Anterior cingulate cortex (tissue), 58 donors: ENCODE data around the gene RUVBL1.

ENCODE experiments used
- DNase-seq, 58 donors: peaks; one replicate each; lab custom pipeline; 2025; lab: John Stamatoyannopoulos, UW

Gene RUVBL1

GRCh38 chr3:128084675-128085021 lies 39.0 kb downstream of the RUVBL1 start:
- no peak for DNase-seq

- DNase-seq, result no peak
Observed at GRCh38 chr3:128083980-128084674, 39.5 kb downstream of the RUVBL1 start.

DNA sequence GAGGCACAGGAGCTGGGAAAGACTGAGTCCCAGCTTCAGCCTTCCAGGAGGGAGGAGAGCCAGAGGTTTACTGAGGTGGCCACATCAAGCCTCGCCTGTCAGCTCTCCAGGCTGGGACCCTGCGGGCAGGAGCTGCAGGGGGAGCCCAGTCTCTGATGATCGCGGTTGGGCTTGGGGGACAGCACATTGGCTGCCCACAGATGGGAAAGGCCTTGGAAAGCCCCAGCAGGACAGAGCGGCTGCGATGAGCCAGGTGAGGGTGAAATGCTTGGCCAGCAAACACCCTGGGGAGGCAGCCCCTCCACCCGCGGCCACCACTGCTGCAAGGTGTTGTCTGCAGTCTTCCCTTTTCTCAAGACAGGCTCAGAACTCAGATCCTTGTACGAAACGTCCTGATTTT lies 40.2 kb downstream of the RUVBL1 start:
- DNase-seq, result no peak

DNA sequence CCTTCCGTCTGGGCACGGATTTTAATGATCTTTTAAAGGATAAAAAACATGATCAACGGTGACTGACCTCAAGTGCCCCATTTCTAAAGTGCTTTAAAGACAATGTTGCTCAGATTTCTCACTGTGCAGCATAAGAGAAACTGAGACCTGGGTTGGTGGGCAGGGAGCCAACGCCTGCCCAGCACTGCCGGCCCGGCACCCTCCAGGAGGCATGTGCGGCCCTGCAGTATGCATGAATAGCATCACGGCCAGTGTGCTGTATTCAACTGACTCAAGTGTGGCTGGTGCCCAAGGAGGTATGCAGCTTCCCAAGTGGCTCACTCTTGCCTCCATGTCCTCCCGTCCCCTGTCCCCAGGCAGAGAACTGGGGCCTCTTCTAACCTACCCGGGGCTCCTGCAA lies 41.1 kb downstream of the RUVBL1 start:
- no peak for DNase-seq

GRCh38 chr3:128081846-128082245 lies 41.8 kb downstream of the RUVBL1 start:
- no peak for DNase-seq

DNA sequence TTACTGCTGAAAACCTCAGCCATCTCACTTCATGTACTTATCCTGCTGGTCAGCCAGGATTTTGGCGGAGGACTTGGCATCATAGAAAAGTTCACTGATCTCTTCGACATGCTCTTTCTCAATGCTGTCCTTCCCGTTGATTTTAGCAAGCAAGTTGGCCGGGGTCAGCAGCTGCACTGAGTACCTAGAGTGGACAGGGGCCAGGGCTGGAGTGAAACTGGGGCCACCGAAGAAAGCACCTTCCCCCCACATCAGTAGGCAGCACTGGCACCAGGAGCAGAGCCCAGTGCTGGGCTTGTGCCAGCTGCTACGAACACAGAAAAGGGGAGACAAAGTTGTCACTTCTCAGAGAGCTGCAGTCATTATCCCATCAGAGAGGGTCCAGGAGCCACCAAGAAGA lies 42.4 kb downstream of the RUVBL1 start:
- DNase-seq, result no peak

DNA sequence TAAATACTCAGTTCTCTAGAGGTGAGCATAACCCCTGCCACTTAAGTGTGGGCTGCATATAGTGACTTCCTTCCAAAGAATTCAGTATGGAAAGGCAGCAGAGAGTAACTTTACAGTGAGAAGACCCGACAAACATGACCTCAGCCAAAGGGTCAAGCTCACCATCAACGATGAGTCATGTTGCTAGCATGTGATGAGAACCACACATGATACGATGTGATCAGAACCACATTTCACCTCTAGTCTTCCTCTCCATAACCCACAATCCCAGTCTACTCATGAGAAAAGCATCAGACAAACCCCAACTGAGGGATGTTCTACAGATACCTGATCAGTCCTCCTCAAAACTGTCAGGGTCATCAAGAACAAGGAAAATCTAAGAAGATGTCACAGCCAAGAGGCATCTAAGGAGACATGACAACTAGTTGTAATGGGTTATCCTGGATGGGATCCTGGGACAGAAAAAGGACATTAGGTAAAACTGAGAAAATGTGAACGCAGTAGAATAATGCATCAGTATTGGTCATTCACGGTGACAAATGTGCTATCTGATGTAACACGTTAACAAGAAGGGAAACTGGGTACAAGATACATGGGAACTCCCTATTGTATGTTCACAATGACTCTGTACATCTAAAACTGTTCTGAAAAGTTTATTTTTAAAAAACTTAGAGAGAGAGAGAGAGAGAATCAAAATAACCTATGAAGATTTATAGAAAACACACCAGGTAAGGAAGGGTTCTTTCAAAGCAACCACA lies 43.1 kb downstream of the RUVBL1 start:
- DNase-seq, result no peak

DNA sequence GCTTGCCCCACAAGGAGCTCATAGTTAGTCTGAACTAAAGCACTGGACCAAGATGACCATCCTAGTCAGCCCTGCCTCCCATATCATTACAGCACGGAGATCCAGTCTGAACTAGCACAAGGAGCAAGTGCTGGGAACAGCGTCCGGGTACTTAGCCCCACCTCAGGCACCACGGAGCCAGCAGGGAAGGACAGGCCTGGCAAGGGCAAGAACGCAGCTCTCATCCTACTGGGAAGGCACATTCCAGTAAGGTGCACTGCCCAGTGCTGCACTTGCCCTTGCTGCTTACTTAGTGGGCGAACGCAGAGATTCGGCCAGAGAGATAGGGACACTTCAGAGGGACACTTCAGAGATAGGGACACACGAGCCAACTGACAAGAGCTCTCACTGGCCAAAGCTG lies 43.8 kb downstream of the RUVBL1 start:
- DNase-seq, result no peak

- no peak for DNase-seq
Observed at GRCh38 chr3:128078875-128079274, 44.7 kb downstream of the RUVBL1 start.

DNA sequence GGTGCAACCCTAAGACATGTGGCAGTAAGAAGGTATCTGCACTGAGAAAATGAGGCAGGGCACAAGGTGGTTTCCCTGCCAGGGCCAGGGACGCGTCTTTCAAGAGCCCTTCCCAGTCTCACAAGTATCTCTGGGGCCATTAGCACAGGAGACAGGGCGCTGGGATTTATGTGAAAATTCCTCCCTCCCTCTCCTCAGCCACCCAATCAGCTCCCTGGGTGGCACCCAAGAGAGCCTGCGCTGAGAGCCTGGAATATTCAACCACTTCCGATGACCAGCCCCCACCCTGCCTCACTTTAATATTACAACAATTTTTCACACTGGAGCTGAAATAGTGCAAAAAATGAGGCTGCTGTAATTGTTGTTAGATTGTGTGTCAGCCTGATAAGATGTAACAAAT lies 45.3 kb downstream of the RUVBL1 start:
- DNase-seq, result no peak

DNA sequence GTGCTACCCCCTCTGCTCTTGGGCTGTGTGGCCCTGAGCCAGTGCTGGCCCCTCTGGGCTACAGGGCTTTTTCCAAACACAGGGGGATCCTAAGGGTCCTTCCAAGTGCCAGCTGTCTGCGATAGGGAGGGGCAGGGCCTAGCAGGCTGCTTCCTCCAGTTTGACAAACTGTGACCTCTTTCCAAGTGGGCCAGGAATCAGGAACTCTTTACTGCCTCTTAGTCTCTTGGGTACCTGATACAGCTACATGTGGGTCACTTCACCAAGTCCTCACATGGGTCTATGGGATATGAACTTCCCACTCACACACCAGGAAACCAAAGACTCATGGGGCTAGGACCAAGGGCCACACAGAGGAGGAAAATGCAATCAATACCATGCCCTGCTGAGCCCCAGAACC lies 45.9 kb downstream of the RUVBL1 start:
- no peak for DNase-seq

DNA sequence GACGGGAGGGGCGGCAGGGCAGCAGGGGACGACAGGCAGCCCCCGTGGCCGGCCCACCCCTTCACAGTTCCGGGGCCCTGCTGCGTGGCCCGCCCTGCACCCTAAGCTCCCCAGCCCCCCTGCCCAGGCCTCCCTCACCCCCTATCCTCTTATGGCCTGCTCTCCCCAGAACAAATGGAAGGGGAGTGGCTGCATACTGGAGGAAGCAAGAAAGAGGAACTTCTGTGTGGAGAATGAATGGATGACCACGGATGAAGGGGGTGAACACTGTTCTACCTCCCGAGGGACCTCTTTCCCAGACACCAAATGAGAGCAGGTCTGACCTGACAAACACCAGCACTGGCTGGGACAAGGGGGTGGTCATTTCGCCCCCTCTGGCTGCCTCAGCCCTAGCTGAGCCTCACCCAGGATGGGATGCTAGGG lies 46.4 kb downstream of the RUVBL1 start:
- peak in 1 of 58 donors; percentile 38 for DNase-seq

DNA sequence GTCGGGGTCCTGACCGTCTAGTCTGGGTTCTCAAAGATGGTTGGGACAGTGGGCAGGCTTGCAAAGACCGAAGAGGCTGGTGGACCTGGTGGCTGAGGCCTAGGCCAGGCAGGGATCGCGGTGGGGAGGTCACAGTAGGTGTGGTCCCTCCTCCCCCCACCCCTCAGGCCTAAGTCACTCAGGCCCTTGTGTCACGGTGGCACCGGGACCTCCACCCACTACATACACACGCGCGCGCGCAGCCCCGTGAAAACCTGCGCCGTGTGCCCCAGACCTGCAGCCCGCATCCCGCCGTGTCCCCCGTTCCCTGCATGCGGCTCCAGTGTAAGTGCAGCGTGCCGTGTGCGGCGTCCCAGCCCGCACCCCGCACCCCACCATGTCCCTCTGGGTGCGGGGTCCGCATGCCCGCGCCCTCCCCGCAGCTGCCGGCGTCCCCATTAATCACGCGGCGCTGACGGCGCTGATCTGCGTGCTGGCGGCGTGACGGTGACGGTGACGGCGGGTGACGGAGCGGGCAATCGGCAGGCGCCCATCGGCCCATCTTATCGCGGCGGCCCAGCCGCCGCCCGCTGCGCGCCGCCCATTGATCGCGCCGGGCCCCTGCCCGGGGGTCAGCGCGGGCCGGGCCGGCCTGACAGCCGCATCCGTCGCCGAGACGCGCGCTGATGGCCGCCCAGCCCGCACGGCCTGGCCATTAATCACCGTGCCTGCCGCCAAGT lies 47.0 kb downstream of the RUVBL1 start:
- peak in 49 of 58 donors; percentile 5 to 78 (median 41) for DNase-seq

DNA sequence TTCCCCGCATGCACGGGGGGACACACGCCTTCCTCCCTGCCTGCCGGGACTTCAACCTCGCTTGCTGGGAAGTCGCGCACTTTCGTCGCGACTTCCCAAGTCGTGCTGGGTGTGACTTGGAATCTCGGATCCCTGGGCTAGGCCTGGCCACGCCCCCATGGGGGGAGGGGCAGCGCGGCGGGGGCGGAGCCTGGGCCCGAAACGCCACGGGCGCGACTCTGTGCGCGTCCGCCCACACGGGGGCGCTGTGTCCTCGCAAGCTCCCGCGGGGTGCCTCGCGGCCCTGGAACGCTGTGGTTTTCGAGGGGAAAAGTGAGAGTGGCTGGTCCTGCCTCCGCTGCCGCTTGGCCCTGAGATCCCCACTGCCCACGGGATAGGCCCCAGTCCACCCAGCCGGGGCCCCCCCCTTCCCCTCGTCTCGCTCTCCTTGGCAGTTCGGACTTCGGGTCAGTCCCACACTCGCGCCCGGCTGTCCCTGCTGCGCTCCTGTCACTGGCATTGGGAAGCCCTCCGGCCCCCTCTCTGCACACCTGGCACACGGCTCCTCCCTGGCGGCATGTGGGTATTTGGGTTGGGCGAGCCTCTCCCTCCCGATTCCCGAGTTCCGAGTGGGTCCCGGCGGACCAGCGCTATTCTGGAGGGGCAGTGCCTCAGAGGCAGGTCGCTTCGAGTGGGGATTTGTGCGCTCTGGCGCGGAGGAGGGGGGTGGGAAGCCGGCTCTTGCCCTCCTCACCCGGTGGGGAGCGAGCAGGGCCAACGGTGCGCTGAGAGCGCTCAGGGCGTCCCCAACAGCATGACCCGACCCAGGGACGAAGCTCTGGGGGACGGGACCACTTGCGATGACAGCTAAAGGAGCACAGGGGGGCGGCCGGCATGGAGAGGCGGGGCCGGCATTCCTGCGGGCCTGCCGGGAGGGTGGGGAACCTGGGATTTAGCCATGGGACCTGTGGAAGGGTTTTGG lies 47.8 kb downstream of the RUVBL1 start:
- peak in 57 of 58 donors; percentile 49 to 93 (median 82) for DNase-seq

DNA sequence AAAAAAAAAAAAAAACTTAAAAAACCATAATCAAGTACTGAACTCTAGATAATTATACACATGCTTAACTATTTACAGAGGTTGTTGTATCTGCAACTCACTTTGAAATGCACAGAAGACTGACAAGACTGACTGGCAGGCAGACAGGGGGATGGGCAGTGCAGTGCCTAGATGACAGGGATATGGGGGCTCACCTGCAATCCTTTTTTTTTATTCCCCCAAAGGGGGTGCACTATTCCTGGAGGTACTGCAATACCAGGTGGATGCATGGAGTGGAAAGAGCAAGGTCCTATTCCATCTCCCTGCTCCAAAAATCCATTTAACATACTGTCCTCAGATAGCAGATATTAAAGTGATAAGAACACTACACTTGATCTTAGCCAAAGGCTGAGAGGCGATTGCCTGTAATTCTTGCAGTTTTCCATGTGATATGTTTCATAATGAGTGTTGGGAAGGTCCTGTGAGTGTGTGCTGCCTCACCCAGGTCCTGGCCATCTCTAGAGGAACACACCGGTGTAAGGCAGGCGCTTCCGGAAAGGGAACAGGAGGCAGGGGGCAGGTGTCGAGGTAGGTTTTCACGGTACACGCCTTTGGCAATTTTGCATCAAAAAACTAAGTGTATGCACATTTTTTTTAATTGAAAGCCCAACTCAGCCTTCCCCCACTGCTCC lies 48.6 kb downstream of the RUVBL1 start:
- no peak for DNase-seq

DNA sequence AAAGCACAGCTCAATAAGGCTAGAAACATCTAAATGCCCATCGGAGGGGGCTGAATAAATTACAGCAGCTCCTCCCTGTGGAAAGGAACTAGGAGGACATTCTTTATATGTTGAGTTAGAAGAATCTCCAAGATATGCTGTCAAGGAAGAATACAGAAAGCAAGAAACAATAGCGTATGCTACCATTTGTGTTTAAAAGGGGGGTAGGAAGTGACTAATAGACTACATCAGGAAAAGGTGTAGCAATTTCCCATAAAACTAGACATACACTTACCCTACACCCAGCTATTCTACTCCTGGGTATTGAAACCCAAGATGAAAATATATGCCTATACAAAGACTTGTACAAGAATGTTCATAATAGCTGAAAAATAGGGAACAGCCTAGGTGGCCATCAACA lies 49.8 kb downstream of the RUVBL1 start:
- no peak for DNase-seq

DNA sequence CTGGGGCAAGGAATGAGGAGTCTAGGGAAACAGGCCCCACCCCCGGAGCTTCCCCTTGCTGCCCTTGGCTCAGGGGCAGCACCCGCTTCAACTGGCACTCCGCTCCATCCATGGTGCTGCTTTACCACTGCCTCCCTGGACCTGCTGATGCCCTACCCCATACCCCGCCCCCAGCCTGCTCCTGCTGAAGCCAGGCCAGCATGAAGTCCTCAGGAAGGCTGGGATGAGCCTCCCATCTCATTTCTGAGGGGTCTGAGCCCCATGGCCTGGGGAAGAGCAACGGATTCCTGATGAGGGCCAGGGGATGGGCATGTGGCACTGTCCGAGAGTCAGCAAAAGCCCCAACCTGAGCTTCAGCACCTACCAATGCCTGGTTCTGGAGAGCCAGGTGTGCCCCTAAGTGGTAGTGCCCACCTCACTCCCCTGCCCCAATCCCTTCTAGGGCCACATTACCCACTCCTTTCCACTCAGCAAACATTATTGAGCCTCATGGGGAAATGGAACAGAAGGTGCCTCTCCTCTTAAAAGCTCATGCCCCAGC lies 50.4 kb downstream of the RUVBL1 start:
- DNase-seq, result no peak

GRCh38 chr3:128072454-128073184 lies 51.0 kb downstream of the RUVBL1 start:
- no peak for DNase-seq
